GM23248 (cell line): ENCODE measurements around the gene PPY. TPM values are rescaled to one million over a fixed set of nuclear protein-coding genes. Genes with fewer than 3 reads are reported as not detected.

Source experiments
- DNase-seq: peaks from one replicate; pipeline ENCODE4 v3.0.0-alpha.2; 2015
- H2AFZ ChIP-seq: fragments of 200-600 bp; sonication (generic); 2 replicates; pipeline ENCODE4 v1.6.1; 2016; ENCODE audit warnings: antibody characterized with exemption
- H3F3A ChIP-seq: fragments of 200-600 bp; sonication (generic); 2 replicates; pipeline ENCODE4 v1.6.1; 2016; ENCODE audit warnings: mild to moderate bottlenecking, antibody characterized with exemption, mixed run types; ENCODE audit not compliant: insufficient read depth
- H3K27ac ChIP-seq: fragments of 200-600 bp; sonication (generic); 2 replicates; pipeline ENCODE4 v1.5.1; 2016; ENCODE audit warnings: mild to moderate bottlenecking
- H3K27me3 ChIP-seq: fragments of 200-600 bp; sonication (generic); replicated peaks from 2 replicates; pipeline ENCODE4 v1.6.1; 2016; ENCODE audit warnings: mild to moderate bottlenecking; ENCODE audit not compliant: insufficient read depth
- H3K36me3 ChIP-seq: fragments of 200-600 bp; sonication (generic); 2 replicates; pipeline ENCODE4 v1.6.1; 2016; ENCODE audit warnings: low read depth, mild to moderate bottlenecking
- H3K4me1 ChIP-seq: fragments of 200-600 bp; sonication (generic); 2 replicates; pipeline ENCODE4 v1.6.1; 2016; ENCODE audit warnings: mild to moderate bottlenecking; ENCODE audit not compliant: insufficient read depth
- H3K4me2 ChIP-seq: fragments of 200-600 bp; sonication (generic); one replicate; pipeline ENCODE4 v1.6.1; 2016; ENCODE audit warnings: mild to moderate bottlenecking; ENCODE audit not compliant: unreplicated experiment
- H3K4me3 ChIP-seq: fragments of 200-600 bp; sonication (generic); 2 replicates; pipeline ENCODE4 v1.5.1; 2016; ENCODE audit warnings: mild to moderate bottlenecking
- H3K79me2 ChIP-seq: fragments of 200-600 bp; sonication (generic); 2 replicates; pipeline ENCODE4 v1.6.1; 2016; ENCODE audit warnings: mild to moderate bottlenecking; ENCODE audit not compliant: insufficient read depth
- H3K9ac ChIP-seq: fragments of 200-600 bp; sonication (generic); 2 replicates; pipeline ENCODE4 v1.6.1; 2016; ENCODE audit warnings: mild to moderate bottlenecking
- H3K9me2 ChIP-seq: fragments of 200-600 bp; sonication (generic); 2 replicates; pipeline ENCODE4 v1.6.1; 2016; ENCODE audit warnings: mixed run types, mild to moderate bottlenecking, moderate library complexity; ENCODE audit not compliant: insufficient read depth
- H3K9me3 ChIP-seq: fragments of 200-600 bp; sonication (generic); one replicate; pipeline ENCODE4 v1.6.1; 2017; ENCODE audit warnings: low read depth
- H4K20me1 ChIP-seq: fragments of 200-600 bp; sonication (generic); 2 replicates; pipeline ENCODE4 v1.6.0; 2016; ENCODE audit not compliant: insufficient read depth
- EZH2 ChIP-seq: fragments of 200-600 bp; sonication (generic); IDR thresholded peaks from 2 replicates; pipeline ENCODE4 v1.6.1; 2018; ENCODE audit warnings: antibody characterized with exemption, mild to moderate bottlenecking; ENCODE audit not compliant: insufficient read depth, poor library complexity, severe bottlenecking
- EZH2phosphoT487 ChIP-seq: fragments of 200-600 bp; sonication (generic); IDR thresholded peaks from 2 replicates; pipeline ENCODE4 v1.6.1; 2018; ENCODE audit warnings: antibody characterized with exemption, moderate library complexity, mild to moderate bottlenecking, low read depth; ENCODE audit not compliant: insufficient read depth
- WGBS, 2 experiments: methylation state at CpG; one replicate each; pipeline ENCODE4 v1.1.6; 2015 to 2017; ENCODE audit warnings: low lambda C conversion rate in 2 of 2, low coverage in 1 of 2; ENCODE audit errors: missing lambda C conversion rate in 2 of 2; 5-methylcytosine and 5-hydroxymethylcytosine counted together
- in situ Hi-C: fragments of 300-500 bp; cut with MboI; formaldehyde crosslinking; loops from 2 replicates; pipeline ENCODE4 v1.15.0; 2020
- polyA plus RNA-seq: library from polyadenylated mRNA; unstranded; fragments of >200 nt; fragmentation: Nextera tagmentation; extraction: Ambion mirVana; gene quantifications from 2 replicates; pipeline ENCODE4 v1.2.1, GENCODE V29; 2016
- total RNA-seq: library from RNA; depleted of rRNA; stranded (reverse); fragments of >200 nt; shearing (Covaris generic); gene quantifications from 2 replicates; pipeline ENCODE4 v1.2.3, GENCODE V29; 2014; rRNA removed

PPY gene, protein sequence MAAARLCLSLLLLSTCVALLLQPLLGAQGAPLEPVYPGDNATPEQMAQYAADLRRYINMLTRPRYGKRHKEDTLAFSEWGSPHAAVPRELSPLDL
- total RNA-seq (not detected in 2 replicates), polyA plus RNA-seq (not detected in 2 replicates)

DNA sequence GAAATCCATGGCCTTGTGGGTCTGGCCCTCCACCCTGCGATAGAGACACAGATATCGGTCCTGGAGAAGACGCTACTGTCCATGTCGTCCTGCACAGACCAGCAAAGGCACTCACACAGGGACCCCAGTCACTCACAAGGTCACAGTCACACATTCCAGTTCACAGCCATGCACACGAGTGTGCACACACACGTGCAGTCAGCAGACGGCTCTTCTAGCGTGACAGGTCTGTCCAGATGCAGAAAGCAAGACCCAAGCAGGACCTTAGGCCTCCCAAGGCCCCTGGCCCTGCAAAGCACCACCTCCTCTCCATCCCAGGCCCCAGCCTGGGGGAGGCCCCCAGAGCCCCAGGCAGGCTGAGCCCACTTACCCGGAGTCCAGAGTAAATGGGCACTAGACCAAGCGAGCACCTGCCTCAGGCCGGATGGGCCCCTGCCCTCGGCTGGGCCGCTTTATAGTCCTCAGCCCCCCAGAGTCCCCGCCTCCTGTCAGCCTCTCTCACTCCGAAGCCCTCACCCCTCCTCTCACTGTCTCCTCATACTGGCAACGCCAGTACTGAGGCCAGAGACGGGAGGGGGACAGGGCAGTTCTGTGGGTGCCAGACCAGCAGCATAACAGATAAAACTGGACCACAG, at the start of gene PPY:
PPY (minus strand) TSS at position 426 of the 635 bp plus-strand sequence. CDS start 822 bp downstream, outside the sequence.
- no peaks in the 10 kb centered on the region for H3K36me3 ChIP-seq
- H3K9me2 ChIP-seq, result no peaks in the 10 kb centered on the region
- no peak within 1 kb of the TSS for H2AFZ ChIP-seq
- no peaks in the 10 kb centered on the region for H4K20me1 ChIP-seq
- WGBS, 2 experiments, result 79 to 83% methylated on average over 14 to 17 of the region's 17 CpGs
- TF ChIP-seq EZH2 (no peak), EZH2phosphoT487 (no peak)
- H3F3A ChIP-seq, result no peaks in the 10 kb centered on the region
- in situ Hi-C loops, result no loop called here
- no peak for DNase-seq
- H3K27ac ChIP-seq, result no peak within 1 kb of the TSS
- peaks cover 9% of the 10 kb centered on the region; the same call in 1 of the 2 replicates for H3K4me1 ChIP-seq
- H3K4me3 ChIP-seq, result no peak within 1 kb of the TSS
- no peak within 1 kb of the TSS for H3K9ac ChIP-seq
- no peaks in the 10 kb centered on the region for H3K79me2 ChIP-seq
- H3K4me2 ChIP-seq, result no peak within 1 kb of the TSS
- no peaks in the 10 kb centered on the region for H3K27me3 ChIP-seq
- no peaks in the 10 kb centered on the region for H3K9me3 ChIP-seq

- TF ChIP-seq EZH2phosphoT487 (no peak), EZH2 (no peak)
- H3K36me3 ChIP-seq, result no peaks in the 10 kb centered on the region
- H4K20me1 ChIP-seq, result no peaks in the 10 kb centered on the region
- no peaks in the 10 kb centered on the region for H3F3A ChIP-seq
- WGBS, 2 experiments, result 34 to 43% methylated on average over 9 of the region's 9 CpGs
- no peak overlapping the region for H3K9ac ChIP-seq
- no peaks in the 10 kb centered on the region for H3K9me3 ChIP-seq
- H2AFZ ChIP-seq, result no peak overlapping the region
- no peaks in the 10 kb centered on the region for H3K4me1 ChIP-seq
- H3K27ac ChIP-seq, result no peak overlapping the region
- peaks cover 26% of the 10 kb centered on the region for H3K27me3 ChIP-seq
- no peaks in the 10 kb centered on the region for H3K79me2 ChIP-seq
- H3K9me2 ChIP-seq, result no peaks in the 10 kb centered on the region
- in situ Hi-C loops, result no loop called here
- DNase-seq, result no peak
- no peak overlapping the region for H3K4me3 ChIP-seq
- H3K4me2 ChIP-seq, result no peak overlapping the region
These were observed 46.0 kb upstream of the PPY start for GRCh38 chr17:43988301-43988700.

DNA sequence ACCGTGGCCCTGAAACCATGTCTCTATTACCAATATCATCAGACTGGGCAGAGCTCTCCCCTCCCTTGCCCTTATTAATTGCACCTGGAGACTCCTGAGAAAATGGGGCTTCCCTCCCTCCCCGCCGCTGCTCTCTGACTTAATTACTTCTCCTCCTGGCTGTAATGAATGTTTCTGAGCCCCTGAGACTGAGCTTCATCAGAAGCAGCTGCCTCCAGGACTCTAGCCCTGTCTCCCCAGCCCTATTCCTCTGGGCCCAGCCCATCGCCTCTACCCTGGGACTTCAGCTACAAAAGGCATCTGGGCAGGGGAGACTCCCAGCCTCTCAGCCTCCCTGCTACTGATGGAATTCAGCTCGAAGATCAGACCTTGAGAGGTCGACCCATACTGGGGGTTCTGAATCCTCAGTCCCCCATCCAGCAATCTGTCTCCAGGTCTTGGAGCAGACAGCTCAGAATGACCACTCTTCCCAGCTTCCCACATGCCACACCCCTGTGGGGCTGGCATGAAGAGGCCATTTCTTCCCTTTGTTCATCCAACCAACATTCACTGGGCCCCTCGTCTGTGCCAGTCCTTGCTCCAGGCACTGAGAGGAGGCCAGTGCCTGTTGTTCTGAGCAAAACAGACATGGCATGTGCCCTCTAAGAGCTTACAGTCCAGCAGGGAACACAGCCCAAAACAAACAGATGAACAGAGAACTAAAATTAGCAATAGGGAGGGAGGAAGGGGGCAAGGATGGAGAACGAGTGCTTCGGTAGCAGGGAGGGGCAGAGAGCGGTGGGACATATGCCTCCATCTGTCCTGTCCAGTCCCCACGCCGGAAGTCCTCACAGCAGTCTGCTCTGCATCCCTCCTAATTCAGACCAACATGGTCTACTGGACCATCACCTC, 45.1 kb upstream of the PPY start:
- Histone ChIP-seq H3K27me3 (peaks cover 34% of the 10 kb centered on the region), H3F3A (no peaks in the 10 kb centered on the region), H3K9me3 (no peaks in the 10 kb centered on the region), H3K79me2 (no peaks in the 10 kb centered on the region), H3K9me2 (no peaks in the 10 kb centered on the region), H4K20me1 (no peaks in the 10 kb centered on the region), H3K9ac (no peak overlapping the region), H3K4me3 (no peak overlapping the region), H3K4me2 (no peak overlapping the region), H3K27ac (no peak overlapping the region), H3K4me1 (no peaks in the 10 kb centered on the region), H3K36me3 (no peaks in the 10 kb centered on the region), H2AFZ (no peak overlapping the region)
- WGBS, 2 experiments, result 68 to 70% methylated on average over 12 of the region's 12 CpGs
- TF ChIP-seq EZH2, result no peak
- no peak for TF ChIP-seq EZH2phosphoT487
- no peak for DNase-seq
- in situ Hi-C loops, result no loop called here

DNA sequence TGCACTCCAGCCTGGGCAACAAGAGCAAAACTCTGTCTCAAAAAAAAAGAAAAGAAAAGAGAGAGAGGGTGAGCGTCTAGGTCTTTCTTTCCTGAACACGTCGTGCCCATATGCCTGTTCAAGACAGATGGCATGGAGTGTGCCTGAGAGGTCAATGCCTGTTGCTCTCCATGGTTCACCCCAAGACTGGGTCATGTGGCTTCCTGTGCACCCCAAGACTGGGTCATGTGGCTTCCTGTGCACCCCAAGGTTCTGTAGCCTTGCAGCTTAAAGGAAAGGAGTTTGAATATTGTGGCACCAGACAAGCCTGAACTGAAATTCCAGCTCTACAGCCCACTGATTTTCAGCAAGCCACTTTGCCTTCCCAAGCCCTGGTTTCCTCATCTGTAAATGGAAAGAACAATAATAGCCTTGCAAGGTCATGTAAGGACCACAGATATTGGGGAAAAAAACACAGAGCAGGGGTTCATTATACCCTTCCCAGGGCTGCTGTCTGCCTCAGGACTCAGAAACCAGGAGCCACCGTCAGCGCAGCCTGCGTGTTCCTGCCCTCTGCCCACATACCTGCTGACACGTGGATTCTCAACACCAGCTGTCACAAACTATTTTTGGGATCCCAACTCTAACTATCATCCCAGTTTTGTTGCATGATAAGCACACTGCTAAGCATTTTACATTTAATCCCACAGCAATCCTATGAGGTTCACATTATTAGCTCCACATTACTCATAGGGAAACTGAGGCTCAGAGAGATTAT, 44.1 kb upstream of the PPY start:
- in situ Hi-C loops, result no loop called here
- DNase-seq, result no peak
- WGBS, 2 experiments, result 88 to 91% methylated on average over 6 to 7 of the region's 7 CpGs
- H3K4me1 ChIP-seq, result no peaks in the 10 kb centered on the region
- no peak overlapping the region for H3K9ac ChIP-seq
- no peaks in the 10 kb centered on the region for H3K9me3 ChIP-seq
- H3K27ac ChIP-seq, result no peak overlapping the region
- H3K9me2 ChIP-seq, result no peaks in the 10 kb centered on the region
- H3K27me3 ChIP-seq, result peaks cover 44% of the 10 kb centered on the region
- no peaks in the 10 kb centered on the region for H3K36me3 ChIP-seq
- TF ChIP-seq EZH2 (no peak), EZH2phosphoT487 (no peak)
- no peak overlapping the region for H3K4me3 ChIP-seq
- no peaks in the 10 kb centered on the region for H3K79me2 ChIP-seq
- no peak overlapping the region for H2AFZ ChIP-seq
- no peak overlapping the region for H3K4me2 ChIP-seq
- H3F3A ChIP-seq, result no peaks in the 10 kb centered on the region
- H4K20me1 ChIP-seq, result no peaks in the 10 kb centered on the region
